ENCODE data around the gene SLC7A6.
"Not testable (repeated sequence)": the region's sequence is repeated elsewhere in the genome, so short reads cannot be mapped to it uniquely, and the experiment has no call there.

SLC7A6 gene

DNA sequence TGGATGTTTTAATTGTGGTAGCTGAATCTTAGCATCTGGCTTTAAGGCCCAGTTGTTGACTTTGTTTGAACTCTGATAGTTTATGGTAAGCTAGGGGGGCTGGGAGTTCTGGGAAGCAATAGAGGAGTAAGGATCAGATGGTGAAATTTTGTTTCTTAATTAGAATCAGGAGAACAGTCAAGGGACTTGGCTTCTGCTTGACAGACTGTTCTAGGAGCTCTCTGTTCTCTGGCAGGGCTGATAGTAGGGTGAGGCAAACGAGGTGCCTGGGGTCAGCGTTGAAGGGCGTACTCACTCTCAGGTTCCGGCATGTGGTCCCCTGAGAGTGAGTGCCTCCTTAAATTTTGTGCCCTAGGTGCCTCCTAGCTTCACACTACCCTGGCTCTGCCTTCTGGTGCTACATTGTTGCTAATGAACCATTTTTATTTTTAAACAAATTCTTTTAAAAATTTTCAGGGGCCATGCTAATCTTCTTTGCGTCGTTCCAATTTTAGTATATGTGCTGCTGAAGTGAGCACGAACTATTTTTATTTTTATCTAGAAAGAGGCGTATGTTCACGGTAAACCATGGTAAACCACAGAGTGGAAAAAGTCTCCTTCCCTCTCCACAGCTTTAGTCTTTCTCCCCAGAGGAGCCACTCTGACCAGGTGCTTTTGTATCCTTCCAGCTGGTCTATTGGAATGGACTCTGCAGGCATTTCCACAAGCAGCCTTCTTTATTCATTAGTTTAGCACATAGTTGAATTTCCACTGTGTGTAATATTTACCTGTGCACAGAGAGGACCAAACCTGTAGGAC is 19.7 kb downstream of the SLC7A6 start:
- no peak for DNase-seq (ENCODE audit: low read depth)

DNA sequence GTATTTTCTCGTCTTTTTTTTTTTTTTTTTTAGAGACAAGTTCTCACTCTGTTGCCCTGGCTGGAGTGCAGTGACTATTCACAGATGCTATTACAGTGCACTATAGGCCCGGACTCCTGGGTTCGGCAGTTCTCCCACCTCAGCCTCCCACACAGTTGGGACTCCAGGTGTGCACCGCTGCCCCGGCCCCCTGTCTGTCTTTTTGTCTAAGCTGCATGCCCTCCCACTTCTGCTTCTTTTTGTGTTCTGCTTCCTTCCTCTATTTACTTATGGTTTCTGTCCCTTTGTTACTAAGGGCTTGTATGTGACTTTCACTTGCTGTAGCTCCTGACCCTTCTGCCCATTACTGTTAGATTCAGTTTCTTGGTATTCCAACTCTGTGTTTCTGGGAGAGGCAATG is 20.5 kb downstream of the SLC7A6 start:
- no peak for DNase-seq (ENCODE audit: low read depth)

DNA sequence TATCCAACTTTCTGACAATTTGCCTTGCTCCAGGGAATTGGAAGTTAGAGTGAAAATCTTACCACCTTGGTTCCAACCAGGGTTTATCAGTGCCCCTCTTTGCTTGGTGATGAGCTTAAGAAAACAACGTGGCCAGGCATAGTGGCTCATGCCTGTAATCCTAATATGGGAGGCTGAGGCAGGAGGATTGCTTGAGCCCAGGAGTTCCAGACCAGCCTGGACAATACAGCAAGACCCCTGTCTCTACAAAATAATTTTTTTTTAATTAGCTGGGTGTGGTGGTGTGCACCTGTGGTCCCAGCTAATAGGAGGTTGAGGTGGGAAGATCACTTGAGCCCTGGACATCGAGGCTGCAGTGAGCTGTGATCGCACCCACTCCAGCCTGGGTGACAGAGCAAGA is 21.4 kb downstream of the SLC7A6 start:
- DNase-seq (ENCODE audit: low read depth), result no peak

DNA sequence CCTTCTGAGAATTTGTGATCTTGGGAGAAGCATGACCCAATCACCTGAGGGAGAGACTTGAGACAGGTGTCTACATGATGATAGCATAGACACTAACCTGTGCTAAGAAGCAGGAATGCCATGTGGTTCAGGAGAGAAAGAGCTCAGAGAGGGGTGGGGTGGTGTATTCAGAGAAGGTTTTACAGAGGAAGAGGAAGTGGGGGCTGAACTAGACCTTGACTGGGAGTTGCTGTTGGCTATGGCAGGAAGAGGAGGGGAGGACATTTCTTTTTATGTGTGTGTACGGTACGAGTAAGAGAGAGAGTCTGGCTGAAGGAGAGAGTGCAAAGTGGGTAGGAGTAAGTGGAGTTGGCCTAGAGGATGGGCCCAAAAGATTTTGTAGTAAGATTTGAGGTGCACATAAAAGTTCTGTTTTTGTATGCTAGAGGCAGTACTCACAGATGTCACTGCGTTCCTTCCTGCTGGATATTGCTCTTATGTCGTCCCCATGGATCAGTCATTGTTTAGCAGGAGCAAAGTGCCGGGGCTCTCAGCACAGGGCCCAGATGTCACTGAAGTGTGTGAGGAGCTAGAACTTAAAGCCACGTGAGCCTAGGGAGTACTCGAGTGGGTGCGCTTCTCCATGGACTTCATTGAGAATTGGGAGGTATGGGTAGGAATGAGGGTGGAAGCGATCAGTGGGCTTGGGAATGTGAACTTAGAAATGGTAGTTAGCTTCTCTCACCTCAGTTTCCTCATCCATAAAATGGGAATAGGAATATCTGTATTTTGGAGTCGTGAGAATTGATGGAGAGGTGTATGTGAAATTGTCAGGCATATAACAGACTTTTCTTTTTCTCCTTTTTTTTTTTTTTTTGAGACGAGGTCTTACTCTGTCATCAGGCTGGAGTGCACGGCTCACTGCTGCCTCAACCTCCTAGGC is 22.1 kb downstream of the SLC7A6 start:
- DNase-seq (ENCODE audit: low read depth), result no peak

DNA sequence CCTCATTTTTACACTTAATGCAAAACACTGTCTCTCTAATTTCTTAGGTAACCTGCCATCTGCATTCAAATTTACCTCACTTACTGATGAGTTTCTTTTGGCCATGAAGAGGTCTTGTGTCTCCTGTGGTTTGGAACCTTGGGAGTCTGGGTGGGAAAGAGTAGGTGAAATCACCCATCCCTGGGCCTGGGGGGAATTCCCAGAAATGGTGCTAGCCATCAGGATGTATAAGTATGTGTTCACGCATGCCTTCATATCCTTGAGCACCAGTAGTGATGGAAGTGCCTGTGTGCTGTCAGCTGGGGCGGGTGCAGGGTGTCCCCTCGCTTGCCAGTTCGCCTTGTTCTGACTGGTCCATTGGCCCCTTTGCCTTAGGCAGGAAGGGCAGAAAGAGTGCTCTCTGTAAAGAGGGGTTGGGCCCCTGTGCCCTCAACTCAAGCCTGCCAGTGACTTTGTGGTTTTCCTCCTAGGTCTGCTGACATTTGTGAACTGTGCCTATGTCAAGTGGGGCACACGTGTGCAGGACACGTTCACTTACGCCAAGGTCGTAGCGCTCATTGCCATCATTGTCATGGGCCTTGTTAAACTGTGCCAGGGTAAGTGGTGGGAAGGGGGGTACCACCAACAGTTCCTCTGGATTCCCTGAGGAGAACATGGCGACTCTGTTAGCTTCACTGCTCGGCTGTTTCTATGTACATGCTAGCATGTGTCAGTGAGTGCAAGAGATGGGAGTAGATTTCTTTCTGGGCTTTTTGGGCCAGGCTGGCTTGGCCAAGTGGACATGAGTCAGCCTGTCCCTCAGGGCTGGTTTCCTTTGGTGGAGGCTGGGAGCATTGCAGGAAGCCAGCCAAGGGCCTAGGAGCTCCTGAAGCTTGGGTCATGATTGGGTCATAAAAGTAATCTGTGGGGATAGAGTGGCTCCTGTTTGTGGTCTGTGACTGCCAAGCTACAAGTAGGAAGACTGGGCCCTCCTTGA is 23.2 kb downstream of the SLC7A6 start:
- DNase-seq (ENCODE audit: low read depth), result peak; percentile 73

DNA sequence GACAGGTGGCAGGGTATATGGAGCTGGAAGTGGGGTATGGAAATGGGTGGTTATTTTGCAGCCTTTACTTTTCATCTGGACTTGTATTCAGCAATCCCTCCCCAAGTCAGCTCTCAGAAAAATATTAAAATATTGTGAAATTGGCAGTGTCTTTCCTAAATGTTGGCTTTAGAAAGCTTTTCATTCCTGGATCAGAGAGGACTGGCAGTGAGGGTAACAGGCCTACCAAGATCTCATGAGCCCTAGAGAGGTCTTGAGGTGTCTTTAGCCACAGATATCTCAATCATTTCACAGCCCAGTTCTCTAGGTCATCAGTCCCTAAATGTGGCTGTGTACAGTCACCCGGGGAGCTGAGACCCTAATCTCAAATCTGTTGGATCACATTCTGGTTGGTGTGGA is 23.9 kb downstream of the SLC7A6 start:
- no peak for DNase-seq (ENCODE audit: low read depth)

DNA sequence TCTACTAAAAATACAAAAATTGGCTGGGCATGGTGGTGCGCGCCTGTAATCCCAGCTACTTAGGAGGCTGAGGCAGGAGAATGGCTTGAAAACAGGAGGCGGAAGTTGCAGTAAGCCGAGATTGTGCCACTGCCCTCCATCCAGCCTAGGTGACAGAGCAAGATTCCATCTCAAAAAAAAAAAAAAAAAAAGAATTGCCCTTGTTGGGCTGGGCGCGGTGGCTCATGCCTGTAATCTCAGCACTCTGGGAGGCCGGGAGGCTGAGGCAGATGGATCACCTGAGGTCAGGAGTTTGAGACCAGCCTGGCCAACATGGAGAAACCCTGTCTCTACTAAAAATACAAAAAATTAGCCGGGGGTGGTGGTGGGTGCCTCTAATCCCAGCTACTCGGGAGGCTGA is 24.5 kb downstream of the SLC7A6 start:
- not testable (repeated sequence) for DNase-seq (ENCODE audit: low read depth)

DNA sequence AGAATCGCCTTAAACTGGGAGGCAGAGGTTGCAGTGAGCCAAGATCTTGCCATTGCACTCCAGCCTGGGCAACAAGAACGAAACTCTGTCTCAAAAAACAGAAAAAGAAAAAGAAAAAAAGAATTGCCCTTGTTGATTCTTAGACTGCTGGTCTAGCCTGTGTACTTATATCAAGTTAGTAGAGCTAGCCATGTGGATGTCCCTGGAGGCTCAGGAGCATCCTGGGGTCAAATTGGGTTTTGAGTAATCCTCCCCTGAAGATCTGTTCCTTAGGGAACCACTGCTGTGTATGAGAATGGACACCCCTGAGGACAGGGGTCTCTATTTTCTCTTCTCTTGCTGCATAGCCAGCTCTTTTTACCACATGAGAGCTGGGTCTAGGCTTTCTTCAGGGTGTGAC is 24.9 kb downstream of the SLC7A6 start:
- no peak for DNase-seq (ENCODE audit: low read depth)

DNA sequence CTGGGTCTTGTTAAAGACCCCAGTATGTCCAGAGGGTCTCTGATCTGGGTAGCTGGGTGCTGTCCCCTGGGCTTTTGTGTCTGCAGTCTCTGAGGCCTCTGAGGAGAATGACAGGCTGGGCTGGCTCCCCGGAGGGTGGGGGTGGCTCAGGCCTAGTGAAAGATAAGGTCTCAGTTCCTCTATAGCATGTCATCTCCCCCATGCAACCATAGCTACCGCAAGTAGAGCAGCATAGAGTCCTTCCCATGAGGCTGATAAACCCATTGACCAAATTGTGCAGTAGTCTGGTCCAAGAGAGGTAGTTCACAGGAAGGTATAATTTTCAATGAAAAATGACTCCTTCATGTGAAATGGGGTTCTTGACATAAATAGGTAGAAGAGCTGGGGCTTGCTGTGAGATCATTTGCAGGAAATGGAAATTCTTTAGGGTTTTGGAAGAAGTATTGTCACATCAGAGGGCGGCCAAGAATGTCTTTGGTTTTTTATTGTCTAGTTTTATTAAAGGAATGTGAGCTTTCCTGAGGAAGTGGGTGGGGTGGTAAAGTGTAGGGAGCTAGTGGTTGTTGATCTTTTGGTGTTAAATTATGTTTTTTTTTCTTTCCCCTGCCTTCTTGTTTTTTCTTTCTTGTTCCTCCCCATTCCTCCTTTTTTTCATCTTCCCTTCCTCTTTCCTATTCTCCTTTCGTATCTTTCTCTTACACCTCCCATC is 25.4 kb downstream of the SLC7A6 start:
- DNase-seq (ENCODE audit: low read depth), result no peak

DNA sequence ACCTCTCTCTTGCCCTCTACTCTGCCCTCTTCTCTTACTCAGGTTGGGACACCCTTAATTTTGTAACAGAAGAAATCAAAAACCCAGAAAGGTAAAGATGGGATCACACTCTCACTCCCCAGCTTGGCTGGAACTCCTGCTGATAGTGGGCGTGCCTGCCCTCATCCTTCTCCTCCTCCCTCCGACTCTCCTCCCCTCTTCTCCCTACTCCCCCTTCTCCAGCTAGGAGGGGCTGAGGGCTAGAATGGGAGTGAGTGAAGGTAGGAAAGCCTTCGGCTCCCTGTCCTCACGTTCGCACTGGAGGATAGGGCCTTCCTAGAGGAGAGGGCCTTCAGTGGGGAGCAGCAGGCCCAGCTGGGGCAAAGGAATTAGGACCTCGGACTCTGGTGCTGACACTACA is 26.1 kb downstream of the SLC7A6 start:
- no peak for DNase-seq (ENCODE audit: low read depth)

DNA sequence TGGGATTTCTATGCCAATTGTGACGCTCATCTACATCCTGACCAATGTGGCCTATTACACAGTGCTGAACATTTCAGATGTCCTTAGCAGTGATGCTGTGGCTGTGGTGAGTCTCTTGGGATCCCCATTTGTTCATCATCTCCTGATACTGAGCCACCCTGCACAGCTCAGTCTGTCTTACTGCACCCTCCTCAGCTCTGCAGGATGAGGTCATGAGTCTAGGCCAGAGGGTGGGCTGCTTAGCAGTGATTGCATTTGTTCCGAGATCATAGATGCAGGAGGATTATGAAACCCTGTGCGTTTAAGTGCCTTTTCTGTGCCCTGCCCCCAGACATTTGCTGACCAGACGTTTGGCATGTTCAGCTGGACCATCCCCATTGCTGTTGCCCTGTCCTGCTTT is 26.9 kb downstream of the SLC7A6 start:
- peak; percentile 31 for DNase-seq (ENCODE audit: low read depth)

DNA sequence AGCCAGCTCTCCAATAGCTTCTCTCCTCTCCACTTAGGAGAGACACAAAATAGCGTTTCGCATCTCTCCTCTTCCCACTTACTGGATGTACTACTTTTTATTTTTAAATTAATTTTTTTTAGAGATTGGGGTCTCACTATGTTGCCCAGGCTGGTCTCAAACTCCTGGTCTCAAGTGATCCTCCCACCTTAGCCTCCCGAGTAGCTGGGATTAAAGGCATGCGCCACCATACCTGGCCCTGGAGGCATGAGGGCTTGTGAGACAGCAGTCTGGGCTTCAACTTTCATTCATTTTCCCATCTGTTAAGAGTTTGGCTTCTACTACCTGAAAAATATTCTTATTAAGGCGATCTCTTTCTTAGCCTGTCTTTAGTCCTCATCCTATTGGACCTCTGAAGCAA is 28.1 kb downstream of the SLC7A6 start:
- no peak for DNase-seq (ENCODE audit: low read depth)

DNA sequence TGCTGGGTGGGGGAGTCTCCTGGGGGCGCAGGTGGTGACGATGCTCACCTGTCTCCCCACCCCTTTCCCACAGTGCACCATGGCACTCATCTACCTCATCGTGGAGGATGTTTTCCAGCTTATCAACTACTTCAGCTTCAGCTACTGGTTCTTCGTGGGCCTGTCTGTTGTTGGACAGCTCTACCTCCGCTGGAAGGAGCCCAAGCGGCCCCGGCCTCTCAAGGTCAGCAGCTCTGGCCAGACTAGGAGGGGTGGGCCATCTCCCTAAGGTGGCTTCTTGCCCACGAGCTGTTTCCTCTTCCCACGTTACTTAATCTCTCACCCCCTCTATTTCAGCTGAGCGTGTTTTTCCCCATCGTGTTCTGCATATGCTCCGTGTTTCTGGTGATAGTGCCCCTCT is 32.0 kb downstream of the SLC7A6 start:
- no peak for DNase-seq (ENCODE audit: low read depth)

DNA sequence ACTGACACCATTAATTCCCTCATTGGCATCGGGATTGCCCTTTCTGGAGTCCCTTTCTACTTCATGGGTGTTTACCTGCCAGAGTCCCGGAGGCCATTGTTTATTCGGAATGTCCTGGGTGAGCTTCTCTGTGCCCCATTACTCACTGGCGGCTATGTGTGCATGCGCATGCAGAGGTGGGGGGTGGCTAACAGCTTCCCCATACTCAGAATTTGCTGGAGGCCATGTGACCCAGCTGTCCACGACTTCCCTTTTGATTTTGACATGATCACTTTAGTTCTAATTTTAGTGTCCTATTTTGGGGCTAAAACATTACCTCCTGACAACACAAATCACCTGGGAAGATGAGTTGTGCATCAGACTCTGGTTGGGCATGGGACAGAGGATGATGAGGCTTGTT is 32.4 kb downstream of the SLC7A6 start:
- no peak for DNase-seq (ENCODE audit: low read depth)

DNA sequence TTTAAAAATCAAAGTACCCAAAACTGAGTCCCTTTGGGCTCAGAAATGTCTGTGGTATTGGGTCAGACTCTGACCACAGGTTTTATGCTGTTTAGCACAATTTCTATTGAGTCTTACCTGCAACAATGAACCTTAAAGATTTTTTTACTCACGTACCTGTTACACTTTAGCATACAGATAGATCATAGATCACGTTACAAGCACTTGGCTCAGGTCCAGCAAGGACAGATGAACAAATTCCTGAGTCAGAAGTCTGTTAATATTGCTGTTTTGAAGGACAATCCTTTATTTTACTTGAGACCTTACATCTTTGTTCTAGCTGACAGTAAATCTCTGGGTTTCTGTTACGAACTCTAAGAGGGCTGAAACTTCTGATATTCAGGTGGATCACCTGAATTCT is 33.6 kb downstream of the SLC7A6 start:
- no peak for DNase-seq (ENCODE audit: low read depth)

DNA sequence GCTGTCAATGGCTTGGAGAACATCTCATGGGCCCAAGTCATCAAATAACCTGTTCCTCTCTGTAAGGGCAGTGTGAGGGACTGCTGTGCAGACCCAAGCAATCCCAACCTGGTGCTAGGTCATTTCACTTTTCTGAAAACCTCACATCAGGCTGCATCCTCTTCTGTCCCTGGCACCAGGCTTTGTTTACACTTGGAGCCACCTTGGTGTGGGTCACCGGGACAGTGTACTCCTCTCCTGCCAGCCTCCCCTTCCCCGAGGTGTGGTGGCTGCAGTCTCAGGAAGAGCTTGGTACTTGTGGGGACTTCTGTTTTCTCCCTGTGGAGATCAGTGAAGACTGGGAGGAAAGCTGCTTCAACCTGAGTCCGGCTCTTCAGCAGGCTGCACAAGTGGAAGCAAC is 34.0 kb downstream of the SLC7A6 start:
- no peak for DNase-seq (ENCODE audit: low read depth)

DNA sequence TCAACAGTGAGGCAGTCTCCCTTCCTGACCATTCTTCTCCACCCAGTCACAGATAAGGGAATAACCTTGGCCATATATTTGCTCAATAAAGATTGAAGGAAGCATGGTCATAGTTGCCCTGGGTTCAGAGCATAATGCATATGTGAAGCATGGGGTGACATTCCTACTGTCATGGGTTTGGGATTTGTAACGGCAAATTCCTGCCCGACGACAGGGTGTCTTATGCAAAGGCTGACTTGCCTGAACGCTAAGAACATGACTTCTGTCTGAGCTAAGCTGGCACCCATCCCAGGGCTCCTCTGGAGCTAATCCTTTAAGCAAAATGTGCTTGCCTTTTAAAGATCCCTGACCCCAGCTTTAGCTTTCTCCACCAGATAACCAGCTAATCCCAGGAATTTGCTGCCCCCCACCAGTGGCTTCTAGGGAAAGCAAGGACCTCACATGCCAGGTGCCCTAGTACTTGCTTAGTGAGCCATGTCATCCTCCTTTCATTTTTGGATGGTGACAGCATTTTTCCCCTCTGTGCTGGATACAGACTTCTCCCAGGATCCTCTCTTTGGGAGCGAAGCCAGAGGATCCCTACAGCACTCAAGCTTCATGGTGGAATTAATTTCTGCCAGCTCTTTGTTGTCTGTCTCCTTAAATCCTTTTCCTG is 34.7 kb downstream of the SLC7A6 start:
- peak; percentile 89 for DNase-seq (ENCODE audit: low read depth)

DNA sequence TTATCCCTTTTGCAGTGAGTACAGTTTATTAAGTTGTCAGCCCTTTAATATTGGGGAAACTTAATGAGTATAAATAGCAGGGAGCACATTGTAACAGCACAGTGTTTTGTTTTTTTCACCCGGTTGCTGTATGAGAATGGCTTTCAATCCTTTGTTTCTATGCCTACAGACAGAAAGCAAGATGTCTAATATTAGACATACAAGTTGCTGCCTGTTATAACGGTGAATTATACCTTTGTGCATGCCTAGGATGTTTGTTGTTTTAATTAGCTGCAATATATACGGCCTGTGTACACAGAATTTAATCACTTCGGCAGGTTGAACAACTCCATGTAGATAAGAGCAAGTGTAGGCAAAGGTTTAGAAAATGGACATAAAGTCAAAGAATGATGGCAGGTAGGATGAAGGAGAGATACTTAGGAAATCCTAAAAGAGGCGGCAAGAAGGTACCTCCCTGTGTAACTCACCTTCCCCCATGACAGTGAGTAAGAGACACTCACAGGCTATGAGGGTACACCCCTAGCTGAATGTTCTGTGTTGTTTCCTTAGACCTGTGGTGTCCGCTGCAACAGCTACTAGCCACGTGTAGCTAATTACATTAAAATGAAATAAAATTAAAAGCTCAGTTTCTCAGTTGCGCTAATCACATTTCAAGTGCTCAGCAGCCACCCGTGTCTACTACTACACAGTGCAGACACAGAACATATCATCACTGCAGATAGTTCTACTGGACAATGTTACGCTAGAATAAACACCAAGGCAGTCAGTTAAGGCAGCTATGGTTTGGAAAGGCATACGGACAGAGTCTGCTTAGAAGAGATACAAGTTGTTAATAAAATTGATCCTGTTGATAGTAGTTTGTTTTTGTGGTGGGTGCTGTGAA is 35.5 kb downstream of the SLC7A6 start:
- DNase-seq (ENCODE audit: low read depth), result no peak

DNA sequence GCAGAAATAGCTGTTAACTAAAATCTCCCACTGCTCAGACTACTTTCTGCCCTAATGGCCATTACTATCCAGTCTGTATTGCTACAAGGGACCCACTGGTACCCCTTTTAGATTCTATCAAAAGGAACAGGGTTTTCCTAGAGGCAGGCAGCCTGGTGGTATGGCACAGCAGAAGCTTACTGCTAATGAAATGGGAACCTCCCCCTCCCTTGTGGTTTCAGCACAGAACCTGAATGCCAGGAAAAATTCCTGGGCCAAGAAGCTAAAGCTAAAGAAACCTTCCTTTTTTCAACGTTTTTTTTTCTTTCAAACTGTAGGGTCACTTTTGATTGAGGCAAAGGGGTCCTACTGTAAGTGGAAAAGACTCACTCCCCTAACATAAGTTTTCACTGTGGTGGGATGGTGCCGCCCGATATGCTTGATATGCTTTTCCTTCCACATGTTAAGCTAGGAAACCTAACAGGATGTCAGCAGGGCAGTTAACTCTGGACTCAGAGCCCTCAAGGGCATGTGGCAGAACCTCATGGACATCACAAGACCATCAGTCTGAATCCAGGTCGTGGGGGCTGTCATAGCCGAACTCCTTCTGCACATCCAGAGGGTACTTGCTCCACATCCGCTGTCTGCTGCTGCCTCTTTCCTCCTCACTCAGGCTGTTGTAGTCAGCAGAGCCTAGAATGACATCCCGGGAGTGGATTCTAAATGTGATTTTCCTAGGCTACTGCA is 36.6 kb downstream of the SLC7A6 start:
- DNase-seq (ENCODE audit: low read depth), result peak; percentile 59

Measured in amniotic epithelial cell (primary cell).